AG10803 (cell line): ENCODE data around the gene UBE2Z.
"Not testable (repeated sequence)": the region's sequence is repeated elsewhere in the genome, so short reads cannot be mapped to it uniquely, and the experiment has no call there.

ENCODE experiments used
- DNase-seq: peaks from one replicate; pipeline ENCODE4 v3.0.0; 2010; ENCODE audit warnings: low read depth
- H3K4me3 ChIP-seq: 2 replicates; pipeline ENCODE4 v1.5.1; 2011; ENCODE audit warnings: mild to moderate bottlenecking, low read length, control low read depth
- TF ChIP-seq, protein P1 (sequence below): conservative IDR thresholded peaks from 2 replicates; pipeline ENCODE4 v1.5.1; 2011; ENCODE audit warnings: mild to moderate bottlenecking, low read length, control low read depth, inconsistent platforms

The UBE2Z gene

DNA sequence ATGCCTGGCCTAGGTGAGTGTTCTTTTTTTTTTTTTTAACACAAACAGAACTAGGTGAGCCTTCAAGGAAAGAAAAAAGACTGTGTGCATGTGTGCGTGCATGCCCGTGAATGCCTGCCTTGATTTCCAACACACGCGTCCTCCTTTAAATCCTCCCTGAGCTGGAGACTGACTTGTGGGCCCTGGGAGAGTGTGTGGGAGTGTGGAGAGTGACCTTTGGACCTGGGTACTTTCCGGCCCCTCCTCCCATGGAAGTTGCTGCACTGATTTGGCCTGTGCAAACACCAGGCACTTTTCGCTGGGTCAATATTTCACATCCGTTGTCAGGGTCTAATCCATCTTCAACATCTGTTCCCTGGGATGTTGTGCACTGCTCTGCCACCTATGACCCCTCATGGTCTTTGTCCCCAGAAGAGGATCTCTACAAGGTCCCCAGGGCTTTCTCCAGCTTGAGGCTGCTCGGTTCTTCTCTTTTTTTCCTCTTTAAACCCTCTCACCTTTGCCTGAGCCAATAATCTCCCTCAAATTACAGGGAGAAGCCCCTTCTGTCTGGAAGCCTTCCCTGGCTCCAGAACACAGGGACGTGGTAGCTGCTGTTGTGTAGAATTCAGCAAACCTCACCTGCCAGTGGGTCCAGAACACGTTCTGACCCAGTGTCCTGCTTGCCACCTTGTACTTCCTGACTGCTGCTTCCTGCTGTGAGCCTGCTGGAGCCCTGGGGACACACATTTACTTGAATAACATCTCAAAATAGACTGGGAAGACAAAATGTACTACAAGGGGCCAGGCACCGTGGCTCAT, 36.5 kb upstream of the UBE2Z start:
- no peak for DNase-seq
- TF ChIP-seq, protein P1, sequence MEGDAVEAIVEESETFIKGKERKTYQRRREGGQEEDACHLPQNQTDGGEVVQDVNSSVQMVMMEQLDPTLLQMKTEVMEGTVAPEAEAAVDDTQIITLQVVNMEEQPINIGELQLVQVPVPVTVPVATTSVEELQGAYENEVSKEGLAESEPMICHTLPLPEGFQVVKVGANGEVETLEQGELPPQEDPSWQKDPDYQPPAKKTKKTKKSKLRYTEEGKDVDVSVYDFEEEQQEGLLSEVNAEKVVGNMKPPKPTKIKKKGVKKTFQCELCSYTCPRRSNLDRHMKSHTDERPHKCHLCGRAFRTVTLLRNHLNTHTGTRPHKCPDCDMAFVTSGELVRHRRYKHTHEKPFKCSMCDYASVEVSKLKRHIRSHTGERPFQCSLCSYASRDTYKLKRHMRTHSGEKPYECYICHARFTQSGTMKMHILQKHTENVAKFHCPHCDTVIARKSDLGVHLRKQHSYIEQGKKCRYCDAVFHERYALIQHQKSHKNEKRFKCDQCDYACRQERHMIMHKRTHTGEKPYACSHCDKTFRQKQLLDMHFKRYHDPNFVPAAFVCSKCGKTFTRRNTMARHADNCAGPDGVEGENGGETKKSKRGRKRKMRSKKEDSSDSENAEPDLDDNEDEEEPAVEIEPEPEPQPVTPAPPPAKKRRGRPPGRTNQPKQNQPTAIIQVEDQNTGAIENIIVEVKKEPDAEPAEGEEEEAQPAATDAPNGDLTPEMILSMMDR, result no peak
- no peak overlapping the region for H3K4me3 ChIP-seq

DNA sequence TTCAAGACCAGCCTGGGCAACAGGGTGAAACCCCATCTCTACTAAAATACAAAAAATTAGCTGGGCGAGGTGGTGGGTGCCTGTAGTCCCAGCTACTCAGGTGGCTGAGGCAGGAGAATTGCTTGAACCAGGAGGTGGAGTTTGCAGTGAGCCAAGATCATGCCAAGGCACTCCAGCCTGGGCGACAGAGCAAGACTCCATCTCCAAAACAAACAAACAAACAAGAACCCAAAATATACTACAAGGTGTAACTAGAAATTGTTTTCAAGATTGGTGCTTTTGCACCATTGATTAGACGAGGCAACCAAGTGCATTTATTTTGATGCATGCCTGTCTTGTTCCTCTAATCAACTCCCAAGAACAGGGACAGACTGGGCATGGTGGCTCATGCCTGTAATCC, 35.8 kb upstream of the UBE2Z start:
- DNase-seq, H3K4me3 ChIP-seq: not testable (repeated sequence)

DNA sequence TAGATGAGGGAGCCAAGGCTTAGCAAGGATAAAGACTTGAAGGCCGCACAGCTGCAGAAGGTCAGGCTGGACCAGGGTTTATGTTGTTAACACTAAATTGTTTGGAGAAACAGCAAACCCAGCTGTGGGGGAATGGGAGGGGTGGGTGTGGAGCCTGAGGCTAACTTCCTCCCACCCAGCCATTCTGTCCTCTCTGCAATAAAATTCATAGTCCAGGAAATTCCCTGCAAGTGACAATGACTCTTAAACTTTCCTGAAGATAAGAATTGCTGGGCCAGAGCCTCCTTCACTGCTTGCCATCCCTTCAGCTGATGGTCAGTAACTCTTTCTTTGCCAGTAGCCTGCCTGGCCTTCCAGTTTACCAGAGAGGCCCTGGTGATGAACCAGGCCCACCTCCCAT, 35.0 kb upstream of the UBE2Z start:
- TF ChIP-seq, protein P1, result no peak
- no peak for DNase-seq
- no peak overlapping the region for H3K4me3 ChIP-seq

DNA sequence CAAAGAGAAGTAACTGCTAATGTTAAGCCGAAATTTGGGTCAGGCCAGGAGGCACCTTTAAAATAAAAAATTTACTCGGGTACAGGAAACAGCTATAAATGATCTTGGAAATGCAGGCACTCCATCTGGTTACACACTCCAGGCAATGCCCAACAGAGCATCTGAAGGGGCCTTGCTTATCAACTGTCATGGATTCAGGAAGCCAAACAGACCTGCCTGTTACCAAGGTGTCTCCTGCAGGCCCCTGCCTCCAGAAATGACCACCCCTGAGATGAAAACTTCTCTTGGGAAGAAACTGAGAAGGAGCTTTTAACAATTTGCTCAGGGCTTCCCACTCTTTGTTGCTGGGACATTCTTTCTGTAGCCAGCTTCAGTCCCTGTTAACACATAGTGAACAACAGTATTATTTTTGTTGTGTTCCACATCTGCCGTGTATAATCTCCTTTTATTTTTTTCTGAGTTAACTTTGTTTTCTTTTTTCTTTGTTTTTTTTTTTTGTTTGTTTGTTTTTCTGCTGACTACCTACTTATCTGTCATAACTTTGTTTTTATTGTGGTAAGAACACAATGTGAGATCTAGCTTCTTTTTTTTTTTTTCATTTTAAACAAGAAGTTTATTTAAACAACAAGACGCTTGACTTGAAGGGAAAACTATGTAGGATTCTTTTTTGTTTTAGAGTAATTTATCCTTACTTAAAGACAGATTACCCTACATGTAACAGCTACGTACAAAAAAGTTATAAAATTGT, 34.3 kb upstream of the UBE2Z start:
- H3K4me3 ChIP-seq, result no peak overlapping the region
- no peak for DNase-seq
- TF ChIP-seq, protein P1, result no peak

DNA sequence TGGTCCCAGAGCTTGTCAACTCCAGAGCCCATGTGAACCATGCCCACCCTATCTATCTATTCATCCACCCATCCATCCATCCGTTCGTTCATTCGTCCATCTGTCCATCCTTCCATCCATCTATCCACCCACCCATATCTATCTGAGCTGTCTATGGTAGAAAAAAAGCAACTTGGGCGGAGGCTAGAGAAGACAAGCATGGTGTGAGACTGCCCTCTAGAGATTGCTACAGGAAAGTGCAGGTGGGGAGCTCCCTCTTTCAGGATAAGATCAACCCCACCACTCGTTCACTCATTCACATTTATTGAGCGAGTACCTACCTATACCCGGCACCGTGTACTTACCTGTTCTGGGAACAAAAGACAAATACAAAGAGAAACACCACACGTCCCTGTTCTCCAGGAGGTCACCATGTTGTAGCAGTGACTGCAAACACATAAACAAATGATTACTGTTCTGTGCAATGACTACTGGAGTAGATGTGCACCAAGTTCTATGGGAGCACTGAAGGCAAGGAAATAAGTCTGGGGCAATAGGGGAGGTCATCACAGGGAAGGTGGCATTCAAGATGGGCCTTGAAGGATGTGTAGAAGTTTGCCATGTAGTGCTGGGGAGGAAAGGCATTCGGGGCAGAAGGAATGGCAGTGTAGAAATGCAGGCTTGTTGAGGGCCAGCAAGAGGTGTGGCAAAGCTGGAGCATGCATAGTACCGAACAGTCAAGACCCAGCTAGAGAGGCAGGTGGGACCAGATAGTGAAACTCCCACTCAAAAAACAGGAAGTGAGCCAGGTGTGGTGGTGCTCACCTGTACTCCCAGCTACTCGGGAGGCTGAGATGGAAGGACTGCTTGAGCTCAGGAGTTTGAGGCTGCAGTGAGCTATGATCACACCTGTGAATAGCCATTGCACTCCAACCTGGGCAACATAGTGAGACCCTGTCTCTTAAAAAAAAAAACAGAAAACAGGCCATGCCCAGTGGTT, 29.0 kb upstream of the UBE2Z start:
- DNase-seq, result peak; percentile 61
- TF ChIP-seq, protein P1, result peak; percentile 99

DNA sequence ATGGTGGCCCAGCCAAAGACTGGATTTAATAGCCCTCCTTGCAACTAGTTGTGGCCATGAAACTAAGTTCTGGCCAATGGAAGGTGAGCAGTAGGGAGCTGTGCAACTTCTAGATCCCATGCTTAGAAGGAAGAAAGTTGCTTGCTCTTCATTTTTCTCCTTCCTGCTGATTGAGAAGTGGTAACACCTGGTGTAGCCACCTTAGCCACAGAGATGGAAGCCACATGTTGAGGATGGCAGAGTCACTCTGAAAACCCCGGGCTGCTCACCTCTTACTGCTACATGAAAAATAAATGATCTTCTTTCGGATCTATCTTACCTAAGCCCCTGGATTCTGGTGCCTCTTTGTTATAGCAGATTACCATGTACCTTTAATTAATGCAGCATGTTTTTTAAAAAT, 25.9 kb upstream of the UBE2Z start:
- TF ChIP-seq, protein P1, result no peak
- H3K4me3 ChIP-seq, result no peak overlapping the region
- DNase-seq, result no peak

More for the DNA sequence above, 29.0 kb upstream of the UBE2Z start:
- no peak overlapping the region for H3K4me3 ChIP-seq

DNA sequence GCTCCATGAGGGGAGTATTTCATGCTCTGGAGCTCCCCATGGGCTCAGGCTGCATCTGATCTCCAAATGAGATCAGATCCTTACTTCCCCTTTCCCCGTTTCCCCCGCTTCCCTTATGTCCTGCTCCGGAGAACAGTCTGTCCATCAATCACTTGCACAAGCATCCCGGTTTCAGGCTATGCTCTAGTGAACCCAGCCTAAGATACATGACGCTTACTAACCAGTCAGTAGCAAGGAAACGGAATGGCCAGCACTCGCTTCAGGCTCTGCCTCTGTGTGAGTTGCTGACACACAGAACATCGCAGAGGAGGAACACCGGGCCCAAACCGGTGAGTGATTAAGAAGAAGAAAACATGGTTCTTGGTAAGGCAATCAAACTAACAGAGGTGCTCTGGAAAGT, 25.0 kb upstream of the UBE2Z start:
- DNase-seq, result no peak
- TF ChIP-seq, protein P1, result no peak
- no peak overlapping the region for H3K4me3 ChIP-seq
